HG02623 (cell line): ENCODE data around the gene TMEM132D.
"Not testable (repeated sequence)": the region's sequence is repeated elsewhere in the genome, so short reads cannot be mapped to it uniquely, and the experiment has no call there.

Source experiments
- ATAC-seq: cut with Tn5 transposase; IDR thresholded peaks from one replicate; pipeline ENCODE4 v1.9.1; 2021; ENCODE audit warnings: moderate library complexity; ENCODE audit not compliant: unreplicated experiment

The TMEM132D gene

DNA sequence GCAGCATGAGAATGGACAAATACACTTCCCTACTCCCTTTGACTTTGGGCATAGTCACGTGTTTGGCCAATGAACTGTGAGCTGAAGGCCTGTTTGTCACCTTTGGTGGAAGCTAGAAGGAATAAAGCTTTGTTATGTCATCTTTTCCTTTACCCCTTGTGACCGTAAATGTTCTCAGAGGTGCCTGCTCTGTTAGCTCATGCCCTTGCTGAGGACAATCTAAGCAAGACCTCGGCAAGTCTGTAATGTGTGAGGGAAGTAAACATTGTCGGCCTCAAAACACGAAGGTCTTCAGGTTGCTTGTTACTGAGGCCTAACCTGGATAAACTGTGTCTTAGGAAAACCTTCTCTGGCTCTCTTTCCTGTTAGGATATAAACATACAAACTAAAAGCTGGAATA lies 354.2 kb downstream of the TMEM132D start:
- ATAC-seq, result no peak

DNA sequence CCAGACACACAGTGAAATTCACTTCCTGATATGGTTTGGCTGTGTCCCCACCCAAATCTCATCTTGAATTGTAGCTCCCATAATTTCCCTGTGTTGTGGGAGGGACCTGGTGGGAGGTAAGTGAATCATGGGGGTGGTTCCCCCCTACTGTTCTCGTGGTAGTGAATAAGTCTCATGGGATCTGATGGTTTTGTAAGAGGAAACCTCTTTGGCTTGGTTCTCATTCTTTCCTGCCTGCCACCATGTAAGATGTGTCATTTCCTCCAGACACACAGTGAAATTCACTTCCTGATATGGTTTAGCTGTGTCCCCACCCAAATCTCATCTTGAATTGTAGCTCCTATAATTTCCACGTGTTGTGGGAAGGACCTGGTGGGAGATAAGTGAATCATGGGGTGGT lies 354.8 kb downstream of the TMEM132D start:
- ATAC-seq, result not testable (repeated sequence)

DNA sequence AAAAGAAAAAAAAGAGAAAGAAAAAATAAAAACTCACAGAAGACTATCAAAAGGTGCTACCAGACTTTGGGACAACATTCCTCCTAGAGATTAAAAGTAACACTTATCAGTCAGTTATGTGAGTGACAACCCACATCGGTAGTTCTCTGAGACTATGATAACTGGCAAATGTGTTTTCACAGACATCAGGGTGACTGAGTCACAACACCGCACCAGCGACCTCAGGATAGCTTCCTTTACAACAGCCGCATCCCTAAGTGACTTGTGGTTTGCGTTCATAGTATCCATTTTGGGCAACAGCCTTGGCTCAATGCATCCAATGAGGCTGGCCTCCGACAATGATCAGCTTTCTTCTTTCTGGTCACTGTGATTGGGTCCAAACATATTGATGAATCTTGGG lies 359.1 kb downstream of the TMEM132D start:
- ATAC-seq, result no peak

DNA sequence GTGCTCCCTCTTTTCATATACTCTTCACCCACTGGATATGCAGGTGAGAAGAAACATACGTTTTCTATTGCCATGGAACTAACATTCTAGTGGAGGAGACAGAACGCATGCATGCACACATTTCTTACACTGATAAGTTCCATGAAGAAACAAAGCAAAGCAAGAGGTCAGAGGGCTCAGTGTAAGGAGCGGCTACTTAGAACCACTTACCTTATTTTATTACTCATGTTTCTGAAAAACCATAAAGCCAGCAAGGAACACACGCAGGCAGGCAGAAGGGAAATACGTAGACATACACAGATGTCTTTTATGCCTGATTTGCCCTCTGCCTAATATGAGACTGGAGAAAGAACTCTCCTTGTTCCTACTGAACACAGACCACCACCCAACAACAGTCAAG lies 362.9 kb downstream of the TMEM132D start:
- no peak for ATAC-seq

DNA sequence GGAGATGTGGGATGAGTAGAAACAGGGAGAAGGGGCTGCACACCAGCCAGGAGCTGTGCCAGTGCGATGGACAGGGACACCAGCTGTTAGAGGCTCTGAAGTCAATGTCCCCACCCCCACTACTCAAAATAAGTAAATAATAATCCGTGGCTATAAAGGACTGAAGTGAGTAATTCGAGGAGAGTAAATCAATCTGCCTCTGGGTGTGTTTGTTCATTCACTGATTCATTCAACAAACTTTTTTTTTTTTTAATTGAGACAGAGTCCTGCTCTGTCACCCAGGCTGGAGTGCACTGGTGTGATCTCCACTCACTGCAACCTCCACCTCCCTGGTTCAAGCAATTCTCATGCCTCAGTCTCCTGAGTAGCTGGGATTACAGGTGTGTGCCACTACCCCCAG lies 363.6 kb downstream of the TMEM132D start:
- no peak for ATAC-seq

DNA sequence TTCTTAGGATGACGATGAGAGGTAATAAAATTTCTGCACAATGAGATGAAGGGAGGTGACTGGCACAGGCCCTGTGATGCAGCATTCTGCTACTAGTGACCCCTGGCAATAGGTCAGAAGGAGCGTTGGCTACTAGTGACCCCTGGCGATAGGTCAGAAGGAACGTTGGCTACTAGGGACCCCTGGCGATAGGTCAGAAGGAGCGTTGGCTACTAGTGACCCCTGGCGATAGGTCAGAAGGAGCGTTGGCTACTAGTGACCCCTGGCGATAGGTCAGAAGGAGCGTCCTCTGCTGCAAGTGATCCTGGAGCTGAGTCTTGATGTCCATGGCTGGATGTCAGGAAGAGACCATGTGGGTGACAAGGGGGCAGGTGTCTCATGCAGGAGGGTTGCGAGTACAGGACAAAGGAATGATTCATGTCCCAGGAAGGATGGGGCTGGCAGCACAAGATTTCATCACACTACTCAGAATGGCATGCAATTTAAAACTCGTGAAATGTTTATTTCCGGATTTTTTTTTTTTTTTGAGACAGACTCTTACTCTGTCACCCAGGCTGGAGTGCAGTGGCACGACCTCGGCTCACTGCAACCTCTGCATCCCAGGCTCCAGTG lies 365.0 kb downstream of the TMEM132D start:
- ATAC-seq, result not testable (repeated sequence)

DNA sequence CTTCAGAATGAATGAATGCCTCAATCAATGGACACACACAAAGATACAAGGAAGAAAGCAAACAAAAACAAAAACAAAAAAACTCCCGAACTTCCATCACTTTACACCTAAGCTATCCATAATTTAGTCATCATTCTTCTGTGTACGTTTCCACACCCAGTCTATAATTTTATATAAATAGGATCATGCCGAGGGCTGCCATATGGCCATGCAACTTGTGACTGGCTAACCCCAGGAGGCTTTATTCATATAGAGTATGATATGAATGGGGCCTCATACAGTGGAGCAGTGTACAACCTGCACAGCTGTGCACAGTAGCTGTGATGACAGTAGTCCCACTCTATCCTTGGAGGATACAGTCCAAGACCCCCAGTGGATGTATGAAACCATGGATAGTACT lies 365.7 kb downstream of the TMEM132D start:
- no peak for ATAC-seq

DNA sequence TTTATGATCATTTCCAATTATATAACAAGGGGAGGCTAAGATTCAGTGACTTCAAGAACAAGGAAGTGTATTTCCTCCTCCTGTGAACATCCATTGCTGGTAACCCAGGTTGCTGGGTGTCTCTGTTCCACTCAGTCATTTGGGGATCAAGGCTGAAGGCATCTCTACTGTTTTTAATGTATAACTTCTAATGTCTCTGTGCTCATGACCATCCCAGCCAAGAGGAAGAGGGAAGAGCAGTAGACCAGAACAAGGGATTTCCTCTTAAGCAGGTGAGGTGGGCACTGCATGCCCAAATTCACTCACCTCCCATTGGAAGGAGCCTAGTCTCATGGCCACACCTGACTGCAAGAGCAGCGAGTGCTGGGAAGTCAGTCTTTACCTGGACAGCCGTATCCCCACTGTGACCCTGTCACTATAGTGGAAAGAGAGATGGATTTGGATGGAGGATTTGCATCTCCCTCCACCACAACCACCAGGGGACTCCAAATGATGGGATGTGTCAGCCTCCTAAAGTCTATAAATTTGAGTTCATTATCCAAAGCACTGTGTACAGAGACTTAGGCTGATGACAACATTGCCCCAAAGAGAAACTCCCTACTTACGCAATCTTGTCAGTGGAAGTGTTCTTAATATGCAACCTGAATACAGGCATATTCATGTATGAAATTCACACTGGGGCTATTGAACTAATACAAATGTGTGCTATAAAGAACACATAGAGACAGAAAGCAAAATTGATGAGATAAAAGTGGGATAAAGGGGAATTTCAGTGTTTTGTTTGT lies 368.7 kb downstream of the TMEM132D start:
- no peak for ATAC-seq

DNA sequence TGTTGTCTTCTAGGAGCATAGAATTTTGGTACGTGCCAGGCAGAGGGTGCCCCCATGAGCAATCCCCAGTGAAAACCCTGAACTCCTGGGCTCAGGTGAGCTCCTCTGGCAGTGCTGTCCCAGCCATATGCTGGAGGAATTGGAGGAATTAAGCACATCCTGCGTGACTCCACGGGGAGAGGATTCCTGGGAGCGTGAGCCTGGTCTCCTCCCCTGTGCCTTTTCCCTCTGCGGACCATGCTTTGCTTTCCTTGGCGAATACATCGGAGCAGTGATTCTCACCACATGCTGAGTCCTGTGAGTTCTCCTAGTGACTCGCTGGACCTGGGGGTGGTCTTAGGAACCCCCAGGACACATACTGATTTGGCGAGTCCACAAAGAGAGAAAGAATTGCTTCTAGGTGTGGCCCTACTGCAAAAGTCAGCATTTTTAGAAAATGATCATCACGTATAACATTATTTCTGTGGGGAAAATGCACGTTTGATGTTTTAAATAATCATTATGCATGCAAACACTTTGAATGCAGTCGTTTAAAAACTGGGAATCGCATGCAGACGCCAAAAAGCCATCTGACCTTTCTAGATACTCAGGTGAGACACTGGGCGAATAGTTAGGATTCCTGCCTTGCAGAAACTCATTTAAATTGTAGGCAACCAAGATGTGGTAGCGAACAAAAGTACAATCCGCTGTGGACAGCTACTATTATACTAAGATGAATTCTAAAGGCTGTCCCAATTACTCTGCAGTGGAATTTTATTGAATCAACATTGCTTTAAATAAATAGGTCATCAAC lies 370.9 kb downstream of the TMEM132D start:
- no peak for ATAC-seq

DNA sequence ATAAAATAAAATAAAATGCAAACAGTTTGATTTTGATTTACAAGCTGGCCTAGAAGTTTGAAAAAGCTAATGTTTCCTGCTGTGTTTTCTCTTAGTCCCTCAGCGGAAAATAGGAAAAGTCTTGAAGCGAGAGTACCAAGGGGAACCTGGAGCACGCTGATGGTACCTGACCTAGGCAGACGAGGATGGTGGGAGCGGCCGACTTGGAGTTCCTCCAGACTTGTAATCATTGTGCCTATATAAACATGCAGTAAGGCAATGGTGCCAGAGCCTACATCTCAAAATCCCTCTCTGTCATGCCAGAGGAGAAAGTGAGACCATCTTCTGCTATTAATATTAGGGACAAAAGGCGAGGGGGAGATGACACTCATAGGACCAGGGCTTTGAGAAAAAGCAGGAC lies 371.7 kb downstream of the TMEM132D start:
- no peak for ATAC-seq

DNA sequence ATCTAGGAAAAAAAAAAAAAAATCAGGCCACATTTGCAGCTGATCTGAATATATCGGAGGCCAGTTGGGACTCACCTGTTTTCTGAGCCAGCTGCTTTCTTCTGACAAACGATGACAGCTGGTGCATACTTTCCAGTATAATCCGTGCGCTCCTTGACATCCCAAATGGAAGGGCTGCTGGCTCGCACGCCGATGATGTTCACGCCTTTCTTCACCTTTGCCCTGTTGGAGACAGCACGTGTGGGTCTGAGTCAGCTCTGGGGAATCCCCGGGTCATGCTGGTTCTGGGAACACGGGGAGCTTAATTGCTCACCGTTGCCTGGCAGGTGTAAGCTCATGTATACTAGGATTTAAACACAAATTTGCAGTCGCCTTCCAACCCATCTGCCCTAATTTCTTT lies 372.8 kb downstream of the TMEM132D start:
- ATAC-seq, result no peak

DNA sequence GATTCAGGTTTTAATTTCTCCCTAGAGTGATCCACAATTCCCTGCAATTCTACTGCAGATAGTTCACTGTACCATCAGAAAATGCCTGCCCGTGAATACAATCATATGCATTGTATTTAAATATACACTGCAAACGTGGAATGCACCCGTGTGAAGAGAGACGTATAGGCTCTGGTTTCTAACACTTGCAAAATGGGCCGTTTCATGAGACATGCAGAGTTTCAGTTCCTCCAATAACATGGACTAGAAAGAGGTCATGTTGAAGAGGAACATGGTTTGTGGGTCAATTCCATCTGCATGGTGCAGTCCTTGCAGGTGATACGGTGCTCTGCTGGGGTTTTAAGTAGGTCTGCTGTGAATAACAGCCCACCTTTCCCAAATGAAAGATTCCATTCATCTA lies 373.3 kb downstream of the TMEM132D start:
- ATAC-seq, result no peak

DNA sequence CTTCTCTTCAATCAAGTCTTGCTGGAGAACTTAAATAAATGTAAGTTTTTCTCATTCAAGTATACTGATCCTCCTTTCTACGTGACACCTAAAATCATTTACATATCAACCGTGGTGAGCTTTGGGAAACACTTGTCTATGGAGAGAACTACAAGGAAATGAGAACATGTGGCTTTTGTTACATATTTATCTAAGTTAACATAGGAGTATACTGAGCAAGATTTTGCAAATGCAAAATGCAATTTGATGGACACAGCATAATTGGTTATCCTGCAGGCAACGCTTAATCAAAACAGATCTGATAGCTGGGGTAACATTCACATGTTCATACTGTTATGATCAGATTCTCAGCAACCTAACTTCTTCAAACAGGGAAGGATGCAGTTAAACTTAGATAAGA lies 376.3 kb downstream of the TMEM132D start:
- ATAC-seq, result no peak

DNA sequence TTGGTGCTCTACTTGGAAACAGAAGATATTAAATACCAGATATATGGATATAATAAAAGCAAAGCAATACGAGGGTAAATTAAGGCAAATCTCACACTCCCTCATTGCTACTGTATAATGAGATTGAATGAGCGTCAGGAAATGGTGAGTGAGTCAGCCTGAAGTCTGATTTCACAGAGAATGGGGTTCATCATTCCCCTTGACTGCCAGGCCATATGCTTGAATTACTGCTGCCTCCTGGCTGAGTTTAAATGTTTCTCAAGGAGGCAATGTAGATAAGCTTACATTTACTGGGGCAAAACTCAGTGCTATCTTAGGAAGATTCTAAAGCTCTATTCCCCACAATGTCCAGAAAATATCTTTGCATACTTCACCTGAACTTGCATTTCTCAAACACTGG lies 380.2 kb downstream of the TMEM132D start:
- ATAC-seq, result no peak

DNA sequence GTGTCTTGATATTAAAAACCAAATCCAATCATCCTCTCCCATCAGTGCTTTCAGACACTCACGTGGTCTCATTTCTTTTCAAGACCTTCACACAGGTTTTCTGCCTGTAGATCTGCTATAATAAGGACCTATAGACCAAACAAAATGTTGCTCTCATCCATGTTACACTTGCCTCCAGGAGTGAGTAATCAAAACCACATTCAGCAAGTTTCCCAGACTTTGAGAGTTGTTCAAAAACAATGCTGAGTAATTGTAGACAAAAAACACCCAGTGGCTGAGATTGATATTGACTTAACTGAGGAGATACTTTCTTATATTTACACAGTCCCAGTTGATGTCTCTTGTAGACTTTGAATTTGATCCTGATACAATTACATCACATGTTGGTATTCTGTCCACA lies 383.1 kb downstream of the TMEM132D start:
- ATAC-seq, result no peak

DNA sequence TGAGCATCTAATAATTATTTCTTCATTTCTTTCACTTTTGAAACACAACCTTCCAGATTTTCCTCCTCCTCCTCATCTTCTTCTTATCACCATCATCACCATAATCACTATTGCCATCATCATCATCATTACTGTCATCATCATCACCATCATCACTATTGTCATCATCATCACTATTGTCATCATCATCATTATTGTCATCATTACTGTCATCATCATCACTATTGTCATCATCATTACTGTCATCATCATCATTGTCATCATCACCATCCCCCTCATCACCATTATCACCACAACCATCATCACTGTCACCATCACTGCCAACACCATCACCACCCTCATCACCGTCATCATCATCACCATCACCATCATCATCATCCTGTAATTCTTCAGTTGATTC lies 400.0 kb downstream of the TMEM132D start:
- no peak for ATAC-seq

DNA sequence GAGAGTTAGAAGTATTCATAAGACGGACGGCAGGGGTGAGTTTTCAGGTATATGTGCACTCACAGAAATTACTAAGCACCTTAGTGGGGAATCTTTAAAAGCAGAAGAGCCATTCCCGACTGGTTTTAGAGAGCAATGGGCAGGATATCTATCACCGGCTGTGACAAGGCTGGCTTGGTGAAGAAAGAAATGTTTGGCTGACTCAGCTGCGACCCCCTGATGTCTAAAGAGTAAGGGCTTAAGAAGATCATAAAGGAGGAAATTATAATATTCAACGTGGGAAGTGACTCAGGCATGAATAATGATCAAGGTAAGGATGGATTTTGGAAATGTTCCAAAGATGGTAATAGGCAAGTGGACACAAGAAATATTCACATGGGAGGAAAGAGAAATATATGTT lies 407.6 kb downstream of the TMEM132D start:
- no peak for ATAC-seq

DNA sequence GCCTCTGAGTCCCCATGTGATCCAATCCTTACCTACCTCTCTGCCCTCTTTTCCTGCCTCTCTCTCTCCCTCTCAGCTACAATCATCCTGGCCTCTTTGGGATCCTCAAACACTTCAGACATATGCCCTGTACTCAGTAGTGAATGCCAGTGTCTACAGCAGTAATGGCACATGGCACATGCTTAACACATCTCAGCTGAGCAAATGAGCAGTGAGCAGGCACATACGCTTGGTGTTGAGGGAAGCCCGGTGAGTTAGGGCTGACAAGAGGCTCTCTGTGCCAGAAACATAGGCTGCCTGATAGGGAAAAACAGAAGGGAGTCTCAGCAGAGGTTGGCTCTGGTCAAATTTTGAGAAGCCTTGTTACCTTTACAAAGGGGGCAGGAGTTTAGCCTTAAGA lies 409.1 kb downstream of the TMEM132D start:
- no peak for ATAC-seq

DNA sequence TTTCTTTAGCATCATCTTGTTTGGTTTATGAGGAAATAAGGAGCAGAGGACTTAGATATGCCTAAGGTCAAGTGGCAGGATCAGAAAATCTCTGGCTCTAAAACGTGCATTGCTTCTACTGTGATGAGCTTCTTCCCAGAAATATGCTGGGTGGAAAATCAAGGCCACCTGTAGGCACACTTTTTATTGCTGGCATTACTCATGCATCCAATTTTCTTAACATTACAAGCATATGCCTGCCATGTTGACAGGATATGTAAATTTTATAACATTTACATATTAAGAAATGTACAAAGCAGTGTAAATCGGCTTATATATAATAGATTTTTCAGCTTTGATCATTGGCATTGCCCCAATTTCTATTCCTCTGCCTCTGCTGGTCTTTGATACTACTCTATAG lies 409.6 kb downstream of the TMEM132D start:
- no peak for ATAC-seq

DNA sequence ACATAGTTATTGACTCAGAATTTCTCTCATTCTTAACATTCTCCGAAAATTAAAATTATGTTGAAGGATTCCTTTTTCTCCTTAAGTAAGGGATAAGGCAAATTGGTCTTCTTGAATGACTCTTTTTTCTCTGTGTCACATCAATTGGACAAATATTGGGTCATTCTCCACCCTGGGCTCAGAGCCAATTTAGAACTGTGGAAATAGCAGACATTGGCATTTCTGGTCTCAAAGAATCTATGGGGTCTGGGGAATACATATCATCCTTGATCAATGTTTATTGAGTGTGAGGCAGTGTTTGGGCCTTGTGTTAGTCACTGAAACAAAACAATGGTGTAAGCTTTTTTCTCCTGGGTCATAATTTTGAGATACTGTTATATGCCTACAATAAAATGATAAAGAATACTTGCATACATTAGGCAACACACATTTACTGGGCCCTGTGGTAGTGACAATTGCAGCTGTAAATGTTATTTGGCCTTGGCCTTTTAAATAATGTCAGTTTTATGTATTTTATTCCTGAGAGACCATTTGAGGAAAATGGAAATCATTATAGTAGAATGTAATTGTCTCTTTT lies 414.6 kb downstream of the TMEM132D start:
- no peak for ATAC-seq

DNA sequence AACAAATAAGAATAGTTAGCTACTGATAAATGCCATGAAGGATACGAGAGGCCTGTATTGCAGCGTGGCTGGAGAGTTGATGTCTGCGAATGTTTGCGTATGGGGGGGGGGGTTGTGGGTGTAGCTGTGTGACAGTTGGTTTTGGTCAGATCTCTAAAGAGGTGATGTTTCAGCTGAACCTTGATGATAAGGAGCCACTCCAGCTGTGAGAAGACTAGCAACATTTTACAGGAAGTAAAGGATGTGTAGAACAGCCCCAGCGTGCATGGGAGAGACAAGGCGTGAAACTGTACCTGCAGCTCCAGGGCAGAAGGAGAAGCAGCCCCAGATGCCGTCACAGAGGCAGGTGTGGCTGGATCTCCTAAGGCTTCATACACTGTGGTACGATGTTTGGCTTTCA lies 416.9 kb downstream of the TMEM132D start:
- no peak for ATAC-seq
